Adrenal gland (tissue), 12 donors: ENCODE results near the gene GFER. TPM values are rescaled to one million over a fixed set of nuclear protein-coding genes. Genes with fewer than 3 reads are reported as not detected.

Source experiments
- DNase-seq, 7 donors: peaks; one replicate each; pipeline ENCODE4 v3.0.0-alpha.2; 2019 to 2020
- H3K27ac ChIP-seq, 5 donors: fragments of 200-600 bp; sonication (generic) in 4 of 5; 1 replicate in 3 of 5; 2 replicates in 2 of 5; pipeline versions ENCODE4 v1.5.1 to v1.8.0; 2016 to 2020; ENCODE audit warnings: mild to moderate bottlenecking in 1 of 5
- H3K27me3 ChIP-seq: fragments of 200-600 bp; 2 replicates; pipeline ENCODE4 v1.8.0; 2021
- H3K36me3 ChIP-seq, 2 donors: fragments of 200-600 bp; replicated peaks in 1 of 2; 1 replicate in 1 of 2; 2 replicates in 1 of 2; pipeline versions ENCODE4 v1.5.1 to v1.8.0; 2018 to 2022
- H3K4me1 ChIP-seq, 2 donors: fragments of 200-600 bp; replicated peaks in 1 of 2; 1 replicate in 1 of 2; 2 replicates in 1 of 2; pipeline versions ENCODE4 v1.5.1 to v1.8.0; 2018 to 2021
- H3K4me3 ChIP-seq, 4 donors: fragments of 200-600 bp; sonication (generic) in 3 of 4; one replicate each; pipeline ENCODE4 v1.5.1; 2016 to 2018
- H3K9me3 ChIP-seq, 3 donors: fragments of 200-600 bp; sonication (generic) in 1 of 3; replicated peaks in 1 of 3; 1 replicate in 2 of 3; 2 replicates in 1 of 3; pipeline versions ENCODE4 v1.5.1 to v1.8.0; 2016 to 2021
- POLR2A ChIP-seq, 2 donors: fragments of 450-650 bp; IDR thresholded peaks; one replicate each; pipeline ENCODE4 v1.6.1; 2017; ENCODE audit warnings: antibody characterized with exemption in 2 of 2, mild to moderate bottlenecking in 2 of 2, moderate library complexity in 1 of 2
- WGBS, 4 donors: extraction: QIAGEN DNeasy Blood & Tissue Kit in 2 of 4; methylation state at CpG; one replicate each; pipeline versions ENCODE4 v1.1.5 to v1.1.7; 2013 to 2017; 5-methylcytosine and 5-hydroxymethylcytosine counted together
- intact Hi-C, 2 donors: fragments of 100-400 bp; cut with DNase I; formaldehyde crosslinking; loops; one replicate each; pipeline versions ENCODE4 v1.14.1 to v1.15.0; 2022 to 2023
- polyA plus RNA-seq, 3 donors: library from polyadenylated mRNA; stranded (reverse); fragments of 200-250 nt in 2 of 3; fragments of 350-450 nt in 1 of 3; fragmentation: Illumina TruSeq in 1 of 3; extraction: RNeasy Lipid Tissue Mini Kit (QIAGEN cat#74804) in 1 of 3; gene quantifications; one replicate each; pipeline ENCODE4 v1.2.3, GENCODE V29; 2013 to 2014
- small RNA-seq, 2 donors: library from RNA; depleted of rRNA; stranded (forward); fragments of <200 nt; gene quantifications; one replicate each; pipeline ENCODE3, GENCODE V24; 2016
- total RNA-seq, 9 donors: library from RNA; depleted of rRNA in 4 of 9; stranded (reverse); fragments of >200 nt in 4 of 9; fragments of 120-200 nt in 1 of 9; fragmentation: NEBNext Ultra II Directional in 1 of 9; extraction: Animal tissue kit (Norgen Biotek cat#: 25700) in 1 of 9; gene quantifications; one replicate each; pipeline versions ENCODE4 v1.1.0 to v1.2.4, GENCODE V29; 2013 to 2023
- TF ChIP-seq, protein P1 (sequence below), 6 experiments: fragments of 450-650 bp in 4 of 6; fragments of 200-600 bp in 2 of 6; sonication (generic) in 1 of 6; IDR thresholded peaks; 1 replicate in 5 of 6; 2 replicates in 1 of 6; pipeline versions ENCODE4 v1.5.1 to v1.8.0; 2016 to 2021; ENCODE audit warnings: antibody characterized with exemption in 6 of 6, mild to moderate bottlenecking in 2 of 6, moderate library complexity in 1 of 6
- donor health status: healthy with polysubstance abuse.
- donor health status: Bipolar disorder and iron deficiency.
- donor health status: DM: yes; HTN: yes; CAD: no.
- donor health status: DM: no; HTN: no; CAD: no.
- donor health status: DM: no; HTN: no; CAD: no.
- donor health status: DM: yes; HTN: yes; CAD: no.

Gene GFER
- total and polyA plus RNA-seq, 12 donors = 16.4 to 60.8 (median 27.8) TPM

DNA sequence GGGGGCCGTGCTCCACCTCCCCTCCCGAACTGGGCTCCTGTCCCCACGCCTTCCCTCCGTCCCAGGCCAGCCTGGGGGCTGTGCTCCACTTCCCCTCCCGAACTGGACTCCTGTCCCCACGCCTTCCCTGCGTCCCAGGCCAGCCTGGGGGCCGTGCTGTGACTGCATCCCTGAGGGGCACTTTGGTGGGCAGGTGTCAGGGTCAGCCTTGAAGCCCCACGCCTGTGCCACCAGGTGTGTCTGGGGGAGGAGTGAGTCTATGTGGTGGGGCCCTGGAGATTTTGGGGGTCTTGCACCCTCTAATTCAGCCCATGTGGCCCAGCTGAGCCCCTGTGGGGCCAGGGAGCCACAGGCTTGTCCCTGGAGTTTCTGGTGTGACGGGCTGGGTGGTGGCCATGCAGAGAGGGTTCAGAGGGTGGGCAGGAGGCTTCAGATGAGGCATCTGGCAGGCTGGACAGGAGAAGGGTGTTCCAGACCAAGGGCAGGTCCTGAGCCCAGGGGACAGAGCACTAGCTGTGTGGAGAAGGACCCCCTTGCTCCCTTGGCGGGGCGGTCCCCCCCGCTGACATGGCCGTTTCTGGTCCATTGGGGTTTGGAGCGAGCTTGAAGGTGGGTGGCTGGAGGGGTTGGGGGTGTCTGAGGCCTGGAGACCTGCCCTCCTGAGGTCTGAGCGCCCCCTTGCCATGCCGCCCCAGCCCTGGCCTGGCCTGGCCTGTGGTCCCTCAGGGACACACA lies 50.9 kb downstream of the GFER start:
- Histone ChIP-seq H3K27me3 (no peaks in the 10 kb centered on the region), H3K9me3 (no peaks in the 10 kb centered on the region), H3K36me3 (no peaks in the 10 kb centered on the region), H3K4me3 (no peak overlapping the region), H3K4me1 (peaks cover 9 to 63% of the 10 kb centered on the region in 2 donors), H3K27ac (peak overlapping the region in 3 of 5 donors; percentile 37 to 90 (median 74))
- intact Hi-C loops = no loop called here
- DNase-seq = no peak
- TF ChIP-seq, protein P1, sequence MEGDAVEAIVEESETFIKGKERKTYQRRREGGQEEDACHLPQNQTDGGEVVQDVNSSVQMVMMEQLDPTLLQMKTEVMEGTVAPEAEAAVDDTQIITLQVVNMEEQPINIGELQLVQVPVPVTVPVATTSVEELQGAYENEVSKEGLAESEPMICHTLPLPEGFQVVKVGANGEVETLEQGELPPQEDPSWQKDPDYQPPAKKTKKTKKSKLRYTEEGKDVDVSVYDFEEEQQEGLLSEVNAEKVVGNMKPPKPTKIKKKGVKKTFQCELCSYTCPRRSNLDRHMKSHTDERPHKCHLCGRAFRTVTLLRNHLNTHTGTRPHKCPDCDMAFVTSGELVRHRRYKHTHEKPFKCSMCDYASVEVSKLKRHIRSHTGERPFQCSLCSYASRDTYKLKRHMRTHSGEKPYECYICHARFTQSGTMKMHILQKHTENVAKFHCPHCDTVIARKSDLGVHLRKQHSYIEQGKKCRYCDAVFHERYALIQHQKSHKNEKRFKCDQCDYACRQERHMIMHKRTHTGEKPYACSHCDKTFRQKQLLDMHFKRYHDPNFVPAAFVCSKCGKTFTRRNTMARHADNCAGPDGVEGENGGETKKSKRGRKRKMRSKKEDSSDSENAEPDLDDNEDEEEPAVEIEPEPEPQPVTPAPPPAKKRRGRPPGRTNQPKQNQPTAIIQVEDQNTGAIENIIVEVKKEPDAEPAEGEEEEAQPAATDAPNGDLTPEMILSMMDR (IDR thresholded peaks at IDR 0.05) = no peak
- TF ChIP-seq POLR2A (IDR thresholded peaks at IDR 0.05) = no peak
- WGBS, 4 donors = 57 to 78% (median 63%) methylated on average over 11 to 16 of the region's 17 CpGs

DNA sequence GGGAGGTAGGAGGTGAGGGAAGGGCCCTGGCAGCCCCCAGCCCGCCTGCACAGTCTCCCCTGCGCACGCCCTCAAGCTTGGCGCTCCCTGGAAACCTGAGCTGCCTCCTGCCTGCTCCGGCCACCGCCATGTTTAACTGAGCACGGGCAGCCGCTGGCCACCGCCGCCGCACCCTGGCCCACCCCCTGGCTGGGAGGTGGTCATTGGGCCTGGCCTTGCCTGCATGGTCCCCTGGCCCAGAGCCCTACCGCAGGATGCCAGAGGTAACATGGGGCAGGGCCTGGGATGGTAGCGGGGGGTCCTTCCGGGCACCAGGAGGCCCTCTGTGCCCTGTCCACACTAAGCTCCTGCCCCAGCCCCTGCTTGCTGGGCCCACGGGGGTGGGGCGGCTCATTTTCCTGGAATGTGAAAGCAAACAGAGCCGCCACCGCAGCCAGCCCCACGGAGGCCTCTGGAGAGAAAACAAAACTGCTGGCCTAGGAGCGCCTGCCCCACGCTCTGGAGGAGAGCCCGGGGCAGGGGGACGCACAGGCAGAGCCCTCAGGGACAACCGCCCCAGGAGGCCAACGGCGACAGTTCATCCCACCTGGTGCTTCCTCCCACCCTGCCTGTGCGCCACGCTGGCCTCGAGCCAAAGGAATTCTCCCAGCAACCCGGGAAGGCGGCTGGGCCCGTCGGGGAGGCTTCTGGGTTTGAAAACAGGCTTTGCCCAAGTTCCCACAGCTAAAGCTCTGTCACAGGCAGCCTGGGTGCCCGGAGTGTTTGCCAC lies 51.6 kb downstream of the GFER start:
- WGBS, 4 donors = 51 to 75% (median 67%) methylated on average over 8 to 34 of the region's 34 CpGs
- peaks cover 9 to 69% of the 10 kb centered on the region in 2 donors for H3K4me1 ChIP-seq
- no peaks in the 10 kb centered on the region for H3K36me3 ChIP-seq
- DNase-seq = peak in 2 of 7 donors; percentile 26 to 71
- no peaks in the 10 kb centered on the region for H3K9me3 ChIP-seq
- H3K27me3 ChIP-seq = no peaks in the 10 kb centered on the region
- TF ChIP-seq POLR2A (IDR thresholded peaks at IDR 0.05) = no peak
- TF ChIP-seq, protein P1 (IDR thresholded peaks at IDR 0.05) = no peak
- intact Hi-C loops = no loop called here
- H3K27ac ChIP-seq = peak overlapping the region in 4 of 5 donors; percentile 37 to 90 (median 60)
- peak overlapping the region in 1 of 4 donors; percentile 10 for H3K4me3 ChIP-seq

DNA sequence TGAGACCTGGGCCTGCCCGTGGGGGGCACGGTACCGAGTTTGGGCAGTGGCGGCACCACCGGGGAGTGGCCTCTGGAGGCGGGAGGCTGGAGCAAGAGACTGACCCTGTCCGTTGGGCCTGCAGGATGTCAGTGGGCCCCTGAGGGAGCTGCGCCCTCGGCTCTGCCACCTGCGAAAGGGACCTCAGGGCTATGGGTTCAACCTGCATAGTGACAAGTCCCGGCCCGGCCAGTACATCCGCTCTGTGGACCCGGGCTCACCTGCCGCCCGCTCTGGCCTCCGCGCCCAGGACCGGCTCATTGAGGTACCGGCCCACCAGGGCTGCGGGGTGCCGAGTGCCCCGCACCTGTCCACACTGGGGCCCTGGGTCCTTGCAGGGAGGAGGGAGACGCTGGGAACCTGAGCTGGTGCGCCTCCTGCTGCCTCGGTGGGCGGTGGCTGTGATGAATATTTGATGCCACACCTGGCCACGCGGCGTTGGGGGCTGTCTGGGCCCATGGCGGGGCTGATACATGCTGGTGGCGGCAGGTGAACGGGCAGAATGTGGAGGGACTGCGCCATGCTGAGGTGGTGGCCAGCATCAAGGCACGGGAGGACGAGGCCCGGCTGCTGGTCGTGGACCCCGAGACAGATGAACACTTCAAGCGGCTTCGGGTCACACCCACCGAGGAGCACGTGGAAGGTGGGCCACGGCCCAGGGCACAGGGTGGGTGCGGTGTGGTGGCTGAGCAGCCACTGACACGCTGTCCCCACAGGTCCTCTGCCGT lies 52.4 kb downstream of the GFER start:
- WGBS, 4 donors = 83 to 86% (median 85%) methylated on average over 23 to 47 of the region's 47 CpGs
- TF ChIP-seq POLR2A (IDR thresholded peaks at IDR 0.05) = no peak
- TF ChIP-seq, protein P1 (IDR thresholded peaks at IDR 0.05) = no peak
- no peaks in the 10 kb centered on the region for H3K27me3 ChIP-seq
- H3K36me3 ChIP-seq = no peaks in the 10 kb centered on the region
- intact Hi-C loops = no loop called here
- H3K27ac ChIP-seq = peak overlapping the region in 4 of 5 donors; percentile 37 to 90 (median 60)
- peak overlapping the region in 1 of 4 donors; percentile 10 for H3K4me3 ChIP-seq
- H3K9me3 ChIP-seq = no peaks in the 10 kb centered on the region
- H3K4me1 ChIP-seq = peaks cover 9 to 69% of the 10 kb centered on the region in 2 donors
- no peak for DNase-seq

DNA sequence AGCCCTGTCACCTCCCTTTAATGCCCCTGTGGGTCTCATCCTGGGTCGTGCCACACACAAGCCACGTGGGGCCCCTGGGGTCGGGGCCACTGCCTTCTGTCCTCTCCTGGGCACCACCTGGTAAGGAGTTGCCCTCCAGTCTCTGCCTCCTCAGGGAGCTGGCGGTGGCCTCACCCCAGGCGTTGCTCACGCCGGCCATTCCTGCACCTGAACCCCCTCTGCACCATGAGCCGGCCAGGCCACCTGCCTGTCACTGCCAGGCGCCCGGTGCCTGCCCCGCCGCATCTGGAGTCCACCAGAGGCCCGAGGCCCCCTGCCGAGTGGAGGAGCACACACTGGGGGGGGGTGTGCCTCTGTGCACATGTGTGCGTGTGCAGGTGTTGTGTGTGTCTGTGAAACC lies 53.1 kb downstream of the GFER start:
- 87 to 93% (median 89%) methylated on average over 6 to 15 of the region's 15 CpGs for WGBS, 4 donors
- Histone ChIP-seq H3K27ac (peak overlapping the region in 2 of 5 donors; percentile 72 to 90), H3K27me3 (no peaks in the 10 kb centered on the region), H3K36me3 (no peaks in the 10 kb centered on the region), H3K9me3 (no peaks in the 10 kb centered on the region), H3K4me3 (no peak overlapping the region), H3K4me1 (peaks cover 9 to 69% of the 10 kb centered on the region in 2 donors)
- intact Hi-C loops = no loop called here
- no peak for DNase-seq
- no peak for TF ChIP-seq POLR2A (IDR thresholded peaks at IDR 0.05)

Small RNAs within 50 kb of the gene (small RNA-seq; reads per million reads assigned to genes)
- gene AC005363.2 (0 to 0.12 reads per million in 2 donors), gene RN7SL219P (0 reads per million in 2 donors), gene SNORA10 (0 reads per million in 2 donors), gene SNORA64 (0 reads per million in 2 donors)

Other genes with a start within 250 kb of the GFER start
Only the 30 nearest of the 31 such genes appear.
- gene NME3, start 212.7 kb upstream of the GFER start, total RNA-seq = 100 to 1,000 TPM in 8 of 9 donors, 10 to 100 TPM in 1; 82.5 to 319 (median 168) TPM
- gene NME3, start 212.7 kb upstream of the GFER start, polyA plus RNA-seq = 1,000 to 10,000 TPM in 1 of 3 donors, 100 to 1,000 TPM in 1, under 1 TPM in 1; 0.95 to 1,073 (median 860) TPM
- 10 to 100 TPM in 5 of 9 donors, 1 to 10 TPM in 4; 5.7 to 30.6 (median 16.1) TPM for gene EME2, start 211.4 kb upstream of the GFER start, total RNA-seq
- gene EME2, start 211.4 kb upstream of the GFER start, polyA plus RNA-seq = 10 to 100 TPM in 2 of 3 donors, 1 to 10 TPM in 1; 1.8 to 90.7 (median 38.0) TPM
- 100 to 1,000 TPM; 130 to 226 (median 143) TPM for gene MRPS34, start 211.1 kb upstream of the GFER start, total RNA-seq
- gene MRPS34, start 211.1 kb upstream of the GFER start, polyA plus RNA-seq = 100 to 1,000 TPM in 1 of 3 donors, 10 to 100 TPM in 2; 84.3 to 113 (median 95.6) TPM
- 100 to 1,000 TPM in 5 of 9 donors, 10 to 100 TPM in 4; 44.0 to 158 (median 105) TPM for gene SPSB3, start 201.6 kb upstream of the GFER start, total RNA-seq
- gene SPSB3, start 201.6 kb upstream of the GFER start, polyA plus RNA-seq = 100 to 1,000 TPM in 2 of 3 donors, 1 to 10 TPM in 1; 8.3 to 297 (median 238) TPM
- 100 to 1,000 TPM in 4 of 9 donors, 10 to 100 TPM in 5; 51.3 to 252 (median 78.9) TPM for gene NUBP2, start 201.2 kb upstream of the GFER start, total RNA-seq
- 10 to 100 TPM in 2 of 3 donors, 1 to 10 TPM in 1; 3.0 to 84.8 (median 78.6) TPM for gene NUBP2, start 201.2 kb upstream of the GFER start, polyA plus RNA-seq
- 1 to 10 TPM in 2 of 9 donors, under 1 TPM in 6, not detected in 1; 0.11 to 3.9 (median 0.23) TPM for gene IGFALS, start 190.5 kb upstream of the GFER start, total RNA-seq
- gene IGFALS, start 190.5 kb upstream of the GFER start, polyA plus RNA-seq = under 1 TPM in 2 of 3 donors, not detected in 1; 0.67 to 0.97 TPM
- 100 to 1,000 TPM in 8 of 9 donors, 10 to 100 TPM in 1; 77.1 to 318 (median 182) TPM for gene HAGH, start 157.4 kb upstream of the GFER start, total RNA-seq
- 100 to 1,000 TPM in 2 of 3 donors, 10 to 100 TPM in 1; 75.3 to 213 (median 138) TPM for gene HAGH, start 157.4 kb upstream of the GFER start, polyA plus RNA-seq
- 100 to 1,000 TPM in 1 of 9 donors, 10 to 100 TPM in 8; 38.7 to 140 (median 51.9) TPM for gene FAHD1, start 157.0 kb upstream of the GFER start, total RNA-seq
- 10 to 100 TPM; 15.2 to 60.4 (median 19.9) TPM for gene FAHD1, start 157.0 kb upstream of the GFER start, polyA plus RNA-seq
- gene MEIOB, start 112.0 kb upstream of the GFER start, total RNA-seq = under 1 TPM in 1 of 9 donors, not detected in 8; 0.23 TPM
- gene MEIOB, start 112.0 kb upstream of the GFER start, polyA plus RNA-seq = not detected
- gene HS3ST6, start 65.8 kb upstream of the GFER start, total RNA-seq = under 1 TPM in 1 of 9 donors, not detected in 8; 0.11 TPM
- under 1 TPM in 1 of 3 donors, not detected in 2; 0.07 TPM for gene HS3ST6, start 65.8 kb upstream of the GFER start, polyA plus RNA-seq
- 10 to 100 TPM in 7 of 9 donors, 1 to 10 TPM in 2; 9.2 to 21.5 (median 14.8) TPM for gene MSRB1, start 41.0 kb upstream of the GFER start, total RNA-seq
- 10 to 100 TPM in 2 of 3 donors, 1 to 10 TPM in 1; 8.1 to 38.9 (median 21.5) TPM for gene MSRB1, start 41.0 kb upstream of the GFER start, polyA plus RNA-seq
- under 1 TPM in 2 of 9 donors, not detected in 7; 0.06 to 0.20 TPM for gene RPL3L, start 29.5 kb upstream of the GFER start, total RNA-seq
- under 1 TPM in 1 of 3 donors, not detected in 2; 0.07 TPM for gene RPL3L, start 29.5 kb upstream of the GFER start, polyA plus RNA-seq
- gene NDUFB10, start 24.7 kb upstream of the GFER start, total RNA-seq = 100 to 1,000 TPM; 134 to 298 (median 155) TPM
- 100 to 1,000 TPM; 109 to 268 (median 213) TPM for gene NDUFB10, start 24.7 kb upstream of the GFER start, polyA plus RNA-seq
- gene RPS2, start 19.4 kb upstream of the GFER start, total RNA-seq = 1,000 to 10,000 TPM; 1,192 to 2,338 (median 1,647) TPM
- 1,000 to 10,000 TPM; 1,045 to 4,016 (median 2,050) TPM for gene RPS2, start 19.4 kb upstream of the GFER start, polyA plus RNA-seq
- under 1 TPM in 1 of 9 donors, not detected in 8; 0.47 TPM for gene RNF151, start 17.3 kb upstream of the GFER start, total RNA-seq
- gene RNF151, start 17.3 kb upstream of the GFER start, polyA plus RNA-seq = under 1 TPM in 2 of 3 donors, not detected in 1; 0.20 to 0.64 TPM
- 100 to 1,000 TPM in 1 of 9 donors, 10 to 100 TPM in 8; 22.3 to 137 (median 34.8) TPM for gene TBL3, start 12.1 kb upstream of the GFER start, total RNA-seq
- 100 to 1,000 TPM in 2 of 3 donors, 10 to 100 TPM in 1; 10.8 to 106 (median 105) TPM for gene TBL3, start 12.1 kb upstream of the GFER start, polyA plus RNA-seq
- gene NOXO1, start 2.7 kb upstream of the GFER start, total RNA-seq = under 1 TPM in 3 of 9 donors, not detected in 6; 0.28 to 0.53 (median 0.47) TPM
- 1 to 10 TPM in 2 of 3 donors, not detected in 1; 1.3 to 3.3 TPM for gene NOXO1, start 2.7 kb upstream of the GFER start, polyA plus RNA-seq
- gene SYNGR3, start 5.8 kb downstream of the GFER start, total RNA-seq = 10 to 100 TPM in 1 of 9 donors, 1 to 10 TPM in 3, under 1 TPM in 3, not detected in 2; 0.54 to 10.9 (median 1.1) TPM
- 1 to 10 TPM; 3.2 to 5.2 (median 4.4) TPM for gene SYNGR3, start 5.8 kb downstream of the GFER start, polyA plus RNA-seq
- 10 to 100 TPM in 8 of 9 donors, 1 to 10 TPM in 1; 4.7 to 36.6 (median 27.5) TPM for gene ZNF598, start 25.6 kb downstream of the GFER start, total RNA-seq
- 10 to 100 TPM in 2 of 3 donors, 1 to 10 TPM in 1; 8.3 to 51.5 (median 37.9) TPM for gene ZNF598, start 25.6 kb downstream of the GFER start, polyA plus RNA-seq
- 1 to 10 TPM in 3 of 9 donors, under 1 TPM in 1, not detected in 5; 0.50 to 3.9 (median 1.4) TPM for gene NPW, start 35.6 kb downstream of the GFER start, total RNA-seq
- 1 to 10 TPM in 1 of 3 donors, under 1 TPM in 1, not detected in 1; 0.88 to 1.3 TPM for gene NPW, start 35.6 kb downstream of the GFER start, polyA plus RNA-seq
- 100 to 1,000 TPM in 2 of 9 donors, 10 to 100 TPM in 7; 12.9 to 155 (median 66.8) TPM for gene NHERF2, start 42.7 kb downstream of the GFER start, total RNA-seq
- 100 to 1,000 TPM in 2 of 3 donors, 10 to 100 TPM in 1; 12.5 to 263 (median 147) TPM for gene NHERF2, start 42.7 kb downstream of the GFER start, polyA plus RNA-seq
- 10 to 100 TPM in 7 of 9 donors, 1 to 10 TPM in 2; 7.9 to 35.7 (median 14.9) TPM for gene NTHL1, start 63.6 kb downstream of the GFER start, total RNA-seq
- gene NTHL1, start 63.6 kb downstream of the GFER start, polyA plus RNA-seq = 10 to 100 TPM in 2 of 3 donors, 1 to 10 TPM in 1; 1.5 to 36.6 (median 34.3) TPM
- 100 to 1,000 TPM in 2 of 9 donors, 10 to 100 TPM in 7; 18.6 to 148 (median 92.0) TPM for gene TSC2, start 63.8 kb downstream of the GFER start, total RNA-seq
- 100 to 1,000 TPM in 2 of 3 donors, 10 to 100 TPM in 1; 56.9 to 333 (median 105) TPM for gene TSC2, start 63.8 kb downstream of the GFER start, polyA plus RNA-seq
- gene PKD1, start 151.7 kb downstream of the GFER start, total RNA-seq = 100 to 1,000 TPM in 5 of 9 donors, 10 to 100 TPM in 4; 16.6 to 145 (median 100) TPM
- gene PKD1, start 151.7 kb downstream of the GFER start, polyA plus RNA-seq = 100 to 1,000 TPM in 2 of 3 donors, 1 to 10 TPM in 1; 9.2 to 359 (median 104) TPM
- gene RAB26, start 164.4 kb downstream of the GFER start, total RNA-seq = 1 to 10 TPM in 6 of 9 donors, under 1 TPM in 1, not detected in 2; 1.00 to 4.1 (median 1.5) TPM
- 10 to 100 TPM in 1 of 3 donors, 1 to 10 TPM in 1, under 1 TPM in 1; 0.46 to 23.1 (median 6.7) TPM for gene RAB26, start 164.4 kb downstream of the GFER start, polyA plus RNA-seq
- gene TRAF7, start 171.6 kb downstream of the GFER start, total RNA-seq = 100 to 1,000 TPM in 1 of 9 donors, 10 to 100 TPM in 8; 28.4 to 129 (median 57.1) TPM
- gene TRAF7, start 171.6 kb downstream of the GFER start, polyA plus RNA-seq = 10 to 100 TPM; 21.0 to 47.8 (median 43.8) TPM
- 1 to 10 TPM in 3 of 9 donors, under 1 TPM in 4, not detected in 2; 0.06 to 3.7 (median 0.83) TPM for gene CASKIN1, start 212.4 kb downstream of the GFER start, total RNA-seq
- 1 to 10 TPM in 2 of 3 donors, not detected in 1; 1.4 to 5.2 TPM for gene CASKIN1, start 212.4 kb downstream of the GFER start, polyA plus RNA-seq
- gene MLST8, start 221.3 kb downstream of the GFER start, total RNA-seq = 100 to 1,000 TPM in 1 of 9 donors, 10 to 100 TPM in 8; 31.2 to 116 (median 49.4) TPM
- 10 to 100 TPM; 21.9 to 96.3 (median 69.1) TPM for gene MLST8, start 221.3 kb downstream of the GFER start, polyA plus RNA-seq
- 1 to 10 TPM in 7 of 9 donors, under 1 TPM in 2; 0.36 to 6.4 (median 2.7) TPM for gene BRICD5, start 226.7 kb downstream of the GFER start, total RNA-seq
- 10 to 100 TPM in 1 of 3 donors, 1 to 10 TPM in 1, under 1 TPM in 1; 0.60 to 57.4 (median 8.9) TPM for gene BRICD5, start 226.7 kb downstream of the GFER start, polyA plus RNA-seq
- gene PGP, start 230.6 kb downstream of the GFER start, total RNA-seq = 10 to 100 TPM in 6 of 9 donors, 1 to 10 TPM in 3; 8.3 to 24.1 (median 14.3) TPM
- gene PGP, start 230.6 kb downstream of the GFER start, polyA plus RNA-seq = 10 to 100 TPM in 2 of 3 donors, 1 to 10 TPM in 1; 8.4 to 20.4 (median 12.8) TPM